MM.1S (cell line): ENCODE measurements around the gene EXOC3.
A peak's percentile ranks its signal among the peaks of the same experiment; 100 is the strongest.

Source experiments
- CTCF ChIP-seq: fragments of 300-600 bp; sonication (generic); IDR thresholded peaks from 2 replicates; pipeline ENCODE4 v1.5.1; 2016; ENCODE audit warnings: antibody characterized with exemption, low read length, mixed read lengths
- EZH2 ChIP-seq: fragments of 300-600 bp; sonication (generic); optimal IDR thresholded peaks from 2 replicates; pipeline ENCODE3; 2017; ENCODE audit warnings: low read depth, mild to moderate bottlenecking, antibody characterized with exemption, low read length, mixed read lengths

GRCh38 chr5:402615-403359 is 40.2 kb upstream of the EXOC3 start:
- TF ChIP-seq CTCF (peak; percentile 7; the same call in 1 of the 2 replicates), EZH2 (no peak)
